ENCODE measurements around the gene RAB39A.

Gene RAB39A

GRCh38 chr11:108002476-108002875 is 74.2 kb downstream of the RAB39A start:
- H3K23ac ChIP-seq (ENCODE audit: low read depth, low read length, poor library complexity) = no peak overlapping the region
- WGBS, 2 donors (ENCODE audit: extremely low coverage in 2 of 2, insufficient read length in 2 of 2, insufficient replicate concordance in 1 of 2) = no CpG with 5 or more reads among the region's 3 CpGs
- no peak overlapping the region for H2AK5ac ChIP-seq (ENCODE audit: low read depth, low read length)
- H3K36me3 ChIP-seq (replicated peaks in 1 of 2; ENCODE audit: control insufficient read depth in 2 of 2, insufficient read depth in 2 of 2, low read length in 2 of 2) = no peaks in the 10 kb centered on the region
- H3K4me1 ChIP-seq (ENCODE audit: control insufficient read depth in 2 of 2, insufficient read depth in 1 of 2, low read depth in 1 of 2, low read length in 2 of 2) = no peaks in the 10 kb centered on the region
- no peaks in the 10 kb centered on the region for H3K27me3 ChIP-seq (ENCODE audit: control insufficient read depth in 3 of 3, insufficient read depth in 3 of 3, low read depth in 1 of 3, low read length in 3 of 3)
- H4K91ac ChIP-seq (ENCODE audit: low read depth, low read length, poor library complexity) = no peak overlapping the region
- H3K9me3 ChIP-seq (replicated peaks in 1 of 2; ENCODE audit: control insufficient read depth in 2 of 2, insufficient read depth in 1 of 2, low read depth in 1 of 2, low read length in 2 of 2) = no peaks in the 10 kb centered on the region
- no peak overlapping the region for H2BK5ac ChIP-seq (ENCODE audit: low read length)
- H2AFZ ChIP-seq (ENCODE audit: low read length) = no peak overlapping the region
- H4K8ac ChIP-seq (ENCODE audit: low read depth, low read length) = no peak overlapping the region
- no peak overlapping the region for H2BK12ac ChIP-seq (ENCODE audit: low read length)
- no peak overlapping the region for H3K4me2 ChIP-seq (ENCODE audit: insufficient read depth, low read length, poor library complexity, severe bottlenecking)
- no peaks in the 10 kb centered on the region for H3K79me1 ChIP-seq (ENCODE audit: low read depth, low read length)
- no peak overlapping the region for H2BK15ac ChIP-seq (ENCODE audit: low read length)
- H3K4ac ChIP-seq (ENCODE audit: low read length) = no peak overlapping the region
- no peak overlapping the region for H3K9ac ChIP-seq (ENCODE audit: low read depth, low read length, poor library complexity)
- H3K4me3 ChIP-seq (ENCODE audit: low read length in 2 of 2) = no peak overlapping the region
- no peak overlapping the region for H2BK120ac ChIP-seq (ENCODE audit: low read depth, low read length)
- H3K27ac ChIP-seq (replicated peaks; ENCODE audit: low read length) = no peak overlapping the region
- no peak overlapping the region for H3K18ac ChIP-seq (ENCODE audit: low read length)
- no peak overlapping the region for H3K14ac ChIP-seq (ENCODE audit: low read length)
- no peak for DNase-seq (ENCODE audit: low spot score)

- no peaks in the 10 kb centered on the region for H3K9me3 ChIP-seq (replicated peaks in 1 of 2; ENCODE audit: control insufficient read depth in 2 of 2, insufficient read depth in 1 of 2, low read depth in 1 of 2, low read length in 2 of 2)
- H2BK15ac ChIP-seq (ENCODE audit: low read length) = no peak overlapping the region
- no CpG with 5 or more reads among the region's 5 CpGs for WGBS, 2 donors (ENCODE audit: extremely low coverage in 2 of 2, insufficient read length in 2 of 2, insufficient replicate concordance in 1 of 2)
- no peak overlapping the region for H4K8ac ChIP-seq (ENCODE audit: low read depth, low read length)
- no peak overlapping the region for H3K18ac ChIP-seq (ENCODE audit: low read length)
- H3K79me1 ChIP-seq (ENCODE audit: low read depth, low read length) = no peaks in the 10 kb centered on the region
- no peak overlapping the region for H2AK5ac ChIP-seq (ENCODE audit: low read depth, low read length)
- H2AFZ ChIP-seq (ENCODE audit: low read length) = no peak overlapping the region
- no peaks in the 10 kb centered on the region for H3K36me3 ChIP-seq (replicated peaks in 1 of 2; ENCODE audit: control insufficient read depth in 2 of 2, insufficient read depth in 2 of 2, low read length in 2 of 2)
- no peaks in the 10 kb centered on the region for H3K27me3 ChIP-seq (ENCODE audit: control insufficient read depth in 3 of 3, insufficient read depth in 3 of 3, low read depth in 1 of 3, low read length in 3 of 3)
- no peak overlapping the region for H2BK5ac ChIP-seq (ENCODE audit: low read length)
- H3K4me1 ChIP-seq (ENCODE audit: control insufficient read depth in 2 of 2, insufficient read depth in 1 of 2, low read depth in 1 of 2, low read length in 2 of 2) = no peaks in the 10 kb centered on the region
- no peak overlapping the region for H3K4ac ChIP-seq (ENCODE audit: low read length)
- H2BK12ac ChIP-seq (ENCODE audit: low read length) = no peak overlapping the region
- H3K27ac ChIP-seq (replicated peaks; ENCODE audit: low read length) = no peak overlapping the region
- no peak for DNase-seq (ENCODE audit: low spot score)
- no peak overlapping the region for H3K14ac ChIP-seq (ENCODE audit: low read length)
- no peak overlapping the region for H4K91ac ChIP-seq (ENCODE audit: low read depth, low read length, poor library complexity)
- no peak overlapping the region for H3K4me2 ChIP-seq (ENCODE audit: insufficient read depth, low read length, poor library complexity, severe bottlenecking)
- no peak overlapping the region for H3K23ac ChIP-seq (ENCODE audit: low read depth, low read length, poor library complexity)
- no peak overlapping the region for H2BK120ac ChIP-seq (ENCODE audit: low read depth, low read length)
- H3K9ac ChIP-seq (ENCODE audit: low read depth, low read length, poor library complexity) = no peak overlapping the region
- H3K4me3 ChIP-seq (ENCODE audit: low read length in 2 of 2) = no peak overlapping the region
Observed at GRCh38 chr11:108003623-108004022, 75.4 kb downstream of the RAB39A start.

DNA sequence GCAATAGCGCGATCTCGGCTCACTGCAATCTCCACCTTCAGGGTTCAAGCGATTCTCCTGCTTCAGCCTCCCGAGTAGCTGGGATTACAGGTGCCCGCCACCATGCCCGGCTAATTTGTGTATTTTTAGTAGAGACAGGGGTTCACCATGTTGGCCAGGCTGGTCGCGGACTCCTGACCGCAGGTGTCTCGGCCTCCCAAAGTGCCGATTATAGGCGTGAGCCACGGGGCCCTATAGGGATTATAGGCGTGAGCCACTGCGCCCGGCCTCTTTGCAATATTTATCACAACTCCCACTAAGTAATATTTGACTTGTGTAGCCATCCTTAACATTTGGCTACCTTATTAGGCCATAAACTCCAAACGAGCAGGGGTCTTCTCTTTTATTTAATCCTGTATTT is 79.6 kb downstream of the RAB39A start:
- Histone ChIP-seq H3K14ac (ENCODE audit: low read length) (no peak overlapping the region), H3K23ac (ENCODE audit: low read depth, low read length, poor library complexity) (no peak overlapping the region), H3K36me3 (replicated peaks in 1 of 2; ENCODE audit: control insufficient read depth in 2 of 2, insufficient read depth in 2 of 2, low read length in 2 of 2) (peaks cover 0 to 5% of the 10 kb centered on the region in 2 donors), H3K27ac (replicated peaks; ENCODE audit: low read length) (no peak overlapping the region), H3K4me3 (ENCODE audit: low read length in 2 of 2) (no peak overlapping the region), H3K18ac (ENCODE audit: low read length) (no peak overlapping the region), H4K8ac (ENCODE audit: low read depth, low read length) (no peak overlapping the region), H3K4me1 (ENCODE audit: control insufficient read depth in 2 of 2, insufficient read depth in 1 of 2, low read depth in 1 of 2, low read length in 2 of 2) (peaks cover 0 to 14% of the 10 kb centered on the region in 2 donors), H2BK15ac (ENCODE audit: low read length) (no peak overlapping the region), H4K91ac (ENCODE audit: low read depth, low read length, poor library complexity) (no peak overlapping the region), H3K27me3 (ENCODE audit: control insufficient read depth in 3 of 3, insufficient read depth in 3 of 3, low read depth in 1 of 3, low read length in 3 of 3) (no peaks in the 10 kb centered on the region), H3K9ac (ENCODE audit: low read depth, low read length, poor library complexity) (no peak overlapping the region), H3K4me2 (ENCODE audit: insufficient read depth, low read length, poor library complexity, severe bottlenecking) (no peak overlapping the region), H2AFZ (ENCODE audit: low read length) (peak overlapping the region; percentile 98), H2BK12ac (ENCODE audit: low read length) (no peak overlapping the region), H3K4ac (ENCODE audit: low read length) (no peak overlapping the region), H3K79me1 (ENCODE audit: low read depth, low read length) (peaks cover 1% of the 10 kb centered on the region), H2AK5ac (ENCODE audit: low read depth, low read length) (no peak overlapping the region), H2BK5ac (ENCODE audit: low read length) (no peak overlapping the region), H2BK120ac (ENCODE audit: low read depth, low read length) (no peak overlapping the region), H3K9me3 (replicated peaks in 1 of 2; ENCODE audit: control insufficient read depth in 2 of 2, insufficient read depth in 1 of 2, low read depth in 1 of 2, low read length in 2 of 2) (no peaks in the 10 kb centered on the region)
- no CpG with 5 or more reads among the region's 18 CpGs for WGBS, 2 donors (ENCODE audit: extremely low coverage in 2 of 2, insufficient read length in 2 of 2, insufficient replicate concordance in 1 of 2)
- no peak for DNase-seq (ENCODE audit: low spot score)

GRCh38 chr11:108008656-108009496 is 80.6 kb downstream of the RAB39A start, which contains the start of gene CUL5:
TSS of gene CUL5 (plus strand) at chr11:108008898. CDS start at chr11:108009349, 451 bp downstream.
- peak within 1 kb of the TSS; percentile 99 for H3K18ac ChIP-seq (ENCODE audit: low read length)
- H4K91ac ChIP-seq (ENCODE audit: low read depth, low read length, poor library complexity) = peak within 1 kb of the TSS; percentile 76
- peak within 1 kb of the TSS; percentile 82 for H2AK5ac ChIP-seq (ENCODE audit: low read depth, low read length)
- peak within 1 kb of the TSS; percentile 68 for H4K8ac ChIP-seq (ENCODE audit: low read depth, low read length)
- H3K27me3 ChIP-seq (ENCODE audit: control insufficient read depth in 3 of 3, insufficient read depth in 3 of 3, low read depth in 1 of 3, low read length in 3 of 3) = no peaks in the 10 kb centered on the region
- peak within 1 kb of the TSS; percentile 99 for H3K14ac ChIP-seq (ENCODE audit: low read length)
- H3K4me3 ChIP-seq (ENCODE audit: low read length in 2 of 2) = peak within 1 kb of the TSS; percentile 90 to 91
- H3K4me2 ChIP-seq (ENCODE audit: insufficient read depth, low read length, poor library complexity, severe bottlenecking) = peak within 1 kb of the TSS; percentile 74
- peak within 1 kb of the TSS; percentile 86 for H3K27ac ChIP-seq (replicated peaks; ENCODE audit: low read length)
- no peak within 1 kb of the TSS for H2BK12ac ChIP-seq (ENCODE audit: low read length)
- no peak within 1 kb of the TSS for H3K4ac ChIP-seq (ENCODE audit: low read length)
- H3K9me3 ChIP-seq (replicated peaks in 1 of 2; ENCODE audit: control insufficient read depth in 2 of 2, insufficient read depth in 1 of 2, low read depth in 1 of 2, low read length in 2 of 2) = no peaks in the 10 kb centered on the region
- peaks cover 1% of the 10 kb centered on the region for H3K79me1 ChIP-seq (ENCODE audit: low read depth, low read length)
- H2AFZ ChIP-seq (ENCODE audit: low read length) = peak within 1 kb of the TSS; percentile 98
- no CpG with 5 or more reads among the region's 72 CpGs for WGBS, 2 donors (ENCODE audit: extremely low coverage in 2 of 2, insufficient read length in 2 of 2, insufficient replicate concordance in 1 of 2)
- peak within 1 kb of the TSS; percentile 97 for H2BK5ac ChIP-seq (ENCODE audit: low read length)
- peak within 1 kb of the TSS; percentile 99 for H3K9ac ChIP-seq (ENCODE audit: low read depth, low read length, poor library complexity)
- peak; percentile 92 for DNase-seq (ENCODE audit: low spot score)
- peaks cover 0 to 14% of the 10 kb centered on the region in 2 donors for H3K4me1 ChIP-seq (ENCODE audit: control insufficient read depth in 2 of 2, insufficient read depth in 1 of 2, low read depth in 1 of 2, low read length in 2 of 2)
- H2BK120ac ChIP-seq (ENCODE audit: low read depth, low read length) = peak within 1 kb of the TSS; percentile 65
- peak within 1 kb of the TSS; percentile 82 for H2BK15ac ChIP-seq (ENCODE audit: low read length)
- H3K36me3 ChIP-seq (replicated peaks in 1 of 2; ENCODE audit: control insufficient read depth in 2 of 2, insufficient read depth in 2 of 2, low read length in 2 of 2) = peaks cover 0 to 10% of the 10 kb centered on the region in 2 donors
- H3K23ac ChIP-seq (ENCODE audit: low read depth, low read length, poor library complexity) = peak within 1 kb of the TSS; percentile 93

Measured in neuronal stem cell (in vitro differentiated cells).